ENCODE results near the gene RCAN2. TPM values are rescaled to one million over a fixed set of nuclear protein-coding genes. Genes with fewer than 3 reads are reported as not detected.

RCAN2 gene
- total RNA-seq, 6 experiments from 2014 or later = 0.06 to 1.00 (median 0.31) TPM; not detected in 2

DNA sequence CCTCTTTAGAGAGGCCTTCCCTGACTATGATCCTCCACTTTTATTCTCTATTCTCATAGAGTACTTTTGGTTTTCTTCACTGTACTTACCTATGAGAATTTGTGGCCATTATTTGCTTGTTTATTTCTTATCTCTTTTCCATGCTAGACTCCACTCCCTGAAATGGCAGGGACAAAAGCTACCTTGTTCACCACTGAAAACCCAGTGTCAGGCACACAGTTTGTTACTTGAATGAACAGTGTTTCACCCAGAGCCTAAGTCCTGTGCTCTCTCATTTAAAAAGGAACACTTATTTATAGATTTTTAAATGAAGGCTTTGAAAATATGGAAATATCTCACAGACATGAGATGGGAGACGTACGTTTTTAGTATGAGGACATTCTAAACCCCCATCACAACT is 272.8 kb downstream of the RCAN2 start:
- no peaks in the 10 kb centered on the region for H3K4me1 Mint-ChIP-seq (ENCODE audit: low read depth)
- TF ChIP-seq, protein P1, sequence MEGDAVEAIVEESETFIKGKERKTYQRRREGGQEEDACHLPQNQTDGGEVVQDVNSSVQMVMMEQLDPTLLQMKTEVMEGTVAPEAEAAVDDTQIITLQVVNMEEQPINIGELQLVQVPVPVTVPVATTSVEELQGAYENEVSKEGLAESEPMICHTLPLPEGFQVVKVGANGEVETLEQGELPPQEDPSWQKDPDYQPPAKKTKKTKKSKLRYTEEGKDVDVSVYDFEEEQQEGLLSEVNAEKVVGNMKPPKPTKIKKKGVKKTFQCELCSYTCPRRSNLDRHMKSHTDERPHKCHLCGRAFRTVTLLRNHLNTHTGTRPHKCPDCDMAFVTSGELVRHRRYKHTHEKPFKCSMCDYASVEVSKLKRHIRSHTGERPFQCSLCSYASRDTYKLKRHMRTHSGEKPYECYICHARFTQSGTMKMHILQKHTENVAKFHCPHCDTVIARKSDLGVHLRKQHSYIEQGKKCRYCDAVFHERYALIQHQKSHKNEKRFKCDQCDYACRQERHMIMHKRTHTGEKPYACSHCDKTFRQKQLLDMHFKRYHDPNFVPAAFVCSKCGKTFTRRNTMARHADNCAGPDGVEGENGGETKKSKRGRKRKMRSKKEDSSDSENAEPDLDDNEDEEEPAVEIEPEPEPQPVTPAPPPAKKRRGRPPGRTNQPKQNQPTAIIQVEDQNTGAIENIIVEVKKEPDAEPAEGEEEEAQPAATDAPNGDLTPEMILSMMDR (IDR thresholded peaks at IDR 0.05) = no peak
- no peak overlapping the region for H3K4me3 Mint-ChIP-seq
- H3K27ac Mint-ChIP-seq = no peak overlapping the region
- H3K27me3 Mint-ChIP-seq (ENCODE audit: insufficient read depth) = peaks cover 1% of the 10 kb centered on the region; the same call in 1 of the 2 replicates
- no peak for DNase-seq
- no peaks in the 10 kb centered on the region for H3K36me3 Mint-ChIP-seq (ENCODE audit: low read depth)
- H3K9me3 Mint-ChIP-seq = peaks cover 28% of the 10 kb centered on the region

DNA sequence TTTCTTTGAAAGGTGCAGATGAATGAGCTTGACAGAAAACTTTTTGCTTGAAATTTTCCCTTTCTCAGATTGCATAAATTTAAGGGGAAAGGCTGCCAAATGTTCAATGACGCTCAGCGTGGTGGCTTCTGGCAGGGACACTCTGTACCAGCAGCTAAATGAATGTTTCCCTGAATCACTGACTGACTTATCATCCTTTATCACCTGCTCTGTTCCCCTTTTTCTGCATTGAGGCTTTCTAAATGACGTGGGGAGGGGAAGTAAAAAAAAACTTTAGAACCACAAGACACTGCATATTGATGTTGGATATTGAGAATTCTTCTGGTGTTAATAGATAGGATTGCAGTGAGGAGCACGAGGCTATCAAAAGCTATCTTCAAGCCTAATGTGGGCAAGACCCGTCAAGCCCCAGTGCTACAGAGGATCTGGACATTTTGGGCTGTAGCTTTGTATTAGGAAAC is 273.5 kb downstream of the RCAN2 start:
- TF ChIP-seq, protein P1 (IDR thresholded peaks at IDR 0.05) = no peak
- Mint-ChIP-seq H3K27me3 (ENCODE audit: insufficient read depth) (peaks cover 1% of the 10 kb centered on the region; the same call in 1 of the 2 replicates), H3K4me3 (no peak overlapping the region), H3K36me3 (ENCODE audit: low read depth) (no peaks in the 10 kb centered on the region), H3K27ac (no peak overlapping the region), H3K9me3 (peaks cover 24% of the 10 kb centered on the region), H3K4me1 (ENCODE audit: low read depth) (no peaks in the 10 kb centered on the region)
- DNase-seq = no peak

DNA sequence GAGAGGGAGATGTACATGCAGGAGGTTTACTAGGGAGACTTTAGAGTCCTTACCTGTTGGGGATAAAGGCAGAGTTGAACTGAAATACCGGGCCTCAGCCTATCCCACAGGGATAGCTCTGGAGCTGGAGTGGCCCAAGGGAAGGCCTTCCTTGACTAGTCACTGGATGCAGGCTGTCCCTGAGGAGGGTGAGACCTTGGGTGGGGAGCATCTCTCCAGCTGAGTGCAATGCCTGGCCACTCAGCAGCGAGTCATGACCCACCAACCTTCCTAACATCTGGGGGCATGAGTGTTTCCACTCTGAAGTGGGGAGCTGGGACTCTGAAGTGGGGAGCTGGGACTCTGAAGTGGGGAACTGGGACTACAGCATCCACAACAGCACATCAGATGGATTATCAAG is 274.4 kb downstream of the RCAN2 start:
- Mint-ChIP-seq H3K27ac (no peak overlapping the region), H3K4me3 (no peak overlapping the region), H3K4me1 (ENCODE audit: low read depth) (no peaks in the 10 kb centered on the region), H3K36me3 (ENCODE audit: low read depth) (no peaks in the 10 kb centered on the region), H3K27me3 (ENCODE audit: insufficient read depth) (peaks cover 1% of the 10 kb centered on the region; the same call in 1 of the 2 replicates), H3K9me3 (peaks cover 23% of the 10 kb centered on the region)
- no peak for DNase-seq
- TF ChIP-seq, protein P1 (IDR thresholded peaks at IDR 0.05) = no peak

DNA sequence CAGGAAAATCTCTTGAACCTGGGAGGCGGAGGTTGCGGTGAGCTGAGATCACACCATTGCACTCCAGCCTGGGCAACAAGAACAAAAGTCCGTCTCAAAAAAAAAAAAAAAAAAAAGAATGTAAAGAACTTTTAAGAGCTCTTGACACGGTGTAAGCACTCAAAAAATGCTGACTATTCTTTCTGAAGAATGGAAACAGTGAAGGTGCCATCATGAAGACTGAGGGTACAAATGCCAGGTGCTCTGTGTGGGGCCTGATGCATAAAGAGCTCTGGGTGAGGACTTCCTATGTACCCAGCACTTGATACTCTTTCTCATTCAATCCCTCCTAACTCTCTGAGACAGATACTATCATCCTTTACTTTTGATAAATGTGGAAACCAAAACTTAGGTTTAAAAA is 275.5 kb downstream of the RCAN2 start:
- no peak overlapping the region for H3K4me3 Mint-ChIP-seq
- no peak overlapping the region for H3K27ac Mint-ChIP-seq
- H3K27me3 Mint-ChIP-seq (ENCODE audit: insufficient read depth) = peaks cover 1% of the 10 kb centered on the region; the same call in 1 of the 2 replicates
- TF ChIP-seq, protein P1 (IDR thresholded peaks at IDR 0.05) = no peak
- H3K36me3 Mint-ChIP-seq (ENCODE audit: low read depth) = no peaks in the 10 kb centered on the region
- H3K9me3 Mint-ChIP-seq = peaks cover 24% of the 10 kb centered on the region
- no peak for DNase-seq
- H3K4me1 Mint-ChIP-seq (ENCODE audit: low read depth) = no peaks in the 10 kb centered on the region

DNA sequence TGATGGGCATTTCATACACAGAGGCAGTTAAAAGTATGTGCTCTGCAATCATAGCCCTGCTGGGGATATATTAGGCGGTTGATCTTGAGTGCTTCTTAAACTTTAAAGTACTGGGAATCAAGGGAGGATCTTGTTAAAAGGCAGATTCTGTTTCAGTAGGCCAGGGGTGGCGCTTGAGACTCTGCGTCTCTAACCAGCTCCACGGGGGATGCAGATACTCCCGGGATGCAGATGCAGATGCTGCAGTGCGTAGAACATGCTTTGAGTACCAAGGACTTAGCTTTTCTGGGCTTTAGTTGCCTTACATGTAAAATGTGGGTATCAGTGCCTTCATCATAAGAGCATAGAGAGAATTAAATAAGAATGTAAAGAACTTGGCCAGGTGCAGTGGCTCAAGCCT is 276.0 kb downstream of the RCAN2 start:
- H3K4me1 Mint-ChIP-seq (ENCODE audit: low read depth) = no peaks in the 10 kb centered on the region
- peaks cover 1% of the 10 kb centered on the region; the same call in 1 of the 2 replicates for H3K27me3 Mint-ChIP-seq (ENCODE audit: insufficient read depth)
- no peaks in the 10 kb centered on the region for H3K36me3 Mint-ChIP-seq (ENCODE audit: low read depth)
- H3K27ac Mint-ChIP-seq = no peak overlapping the region
- no peak for DNase-seq
- TF ChIP-seq, protein P1 (IDR thresholded peaks at IDR 0.05) = no peak
- H3K9me3 Mint-ChIP-seq = peaks cover 30% of the 10 kb centered on the region
- no peak overlapping the region for H3K4me3 Mint-ChIP-seq

DNA sequence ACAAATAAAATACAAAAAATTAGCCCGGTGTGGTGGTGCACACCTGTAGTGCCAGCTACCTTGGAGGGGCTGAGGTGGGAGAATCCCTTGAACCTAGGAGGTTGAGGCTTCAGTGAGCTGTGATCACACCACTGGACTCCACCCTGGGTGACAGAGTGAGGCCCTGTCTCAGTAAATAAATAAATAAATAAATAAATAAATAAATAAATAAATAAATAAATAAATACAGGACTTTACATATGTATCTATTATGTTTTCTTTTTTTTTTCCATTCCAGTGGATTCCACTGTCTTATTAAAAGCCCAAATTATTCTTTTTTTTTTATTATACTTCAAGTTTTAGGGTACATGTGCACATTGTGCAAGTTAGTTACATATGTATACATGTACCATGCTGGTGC is 279.3 kb downstream of the RCAN2 start:
- no peaks in the 10 kb centered on the region for H3K4me1 Mint-ChIP-seq (ENCODE audit: low read depth)
- H3K27ac Mint-ChIP-seq = no peak overlapping the region
- peaks cover 1% of the 10 kb centered on the region; the same call in 1 of the 2 replicates for H3K27me3 Mint-ChIP-seq (ENCODE audit: insufficient read depth)

More for the DNA sequence above, 279.3 kb downstream of the RCAN2 start:
- TF ChIP-seq, protein P1 (IDR thresholded peaks at IDR 0.05) = no peak
- peaks cover 42% of the 10 kb centered on the region for H3K9me3 Mint-ChIP-seq
- H3K36me3 Mint-ChIP-seq (ENCODE audit: low read depth) = no peaks in the 10 kb centered on the region
- no peak for DNase-seq
- no peak overlapping the region for H3K4me3 Mint-ChIP-seq
